ENCODE results near the gene SPSB3.

SPSB3 gene

GRCh38 chr16:1762196-1762878 is 20.0 kb downstream of the SPSB3 start:
- TF ChIP-seq, protein P1, sequence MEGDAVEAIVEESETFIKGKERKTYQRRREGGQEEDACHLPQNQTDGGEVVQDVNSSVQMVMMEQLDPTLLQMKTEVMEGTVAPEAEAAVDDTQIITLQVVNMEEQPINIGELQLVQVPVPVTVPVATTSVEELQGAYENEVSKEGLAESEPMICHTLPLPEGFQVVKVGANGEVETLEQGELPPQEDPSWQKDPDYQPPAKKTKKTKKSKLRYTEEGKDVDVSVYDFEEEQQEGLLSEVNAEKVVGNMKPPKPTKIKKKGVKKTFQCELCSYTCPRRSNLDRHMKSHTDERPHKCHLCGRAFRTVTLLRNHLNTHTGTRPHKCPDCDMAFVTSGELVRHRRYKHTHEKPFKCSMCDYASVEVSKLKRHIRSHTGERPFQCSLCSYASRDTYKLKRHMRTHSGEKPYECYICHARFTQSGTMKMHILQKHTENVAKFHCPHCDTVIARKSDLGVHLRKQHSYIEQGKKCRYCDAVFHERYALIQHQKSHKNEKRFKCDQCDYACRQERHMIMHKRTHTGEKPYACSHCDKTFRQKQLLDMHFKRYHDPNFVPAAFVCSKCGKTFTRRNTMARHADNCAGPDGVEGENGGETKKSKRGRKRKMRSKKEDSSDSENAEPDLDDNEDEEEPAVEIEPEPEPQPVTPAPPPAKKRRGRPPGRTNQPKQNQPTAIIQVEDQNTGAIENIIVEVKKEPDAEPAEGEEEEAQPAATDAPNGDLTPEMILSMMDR (conservative IDR thresholded peaks at IDR 0.05; ENCODE audit: low read depth), result no peak
- POLR2A ChIA-PET (ENCODE audit: low non-redundant PET), result no interaction called here
- CTCF ChIA-PET, result interaction anchor here (0.6 to 0.7 kb wide), 2 partner anchors 12 to 148 kb away, joined by 3 read pairs; no protein-coding TSS in a partner anchor

GRCh38 chr16:1761751-1762150 is 20.6 kb downstream of the SPSB3 start:
- ChIA-PET CTCF (no interaction called here), POLR2A (ENCODE audit: low non-redundant PET) (no interaction called here)

More at GRCh38 chr16:1762196-1762878, 20.0 kb downstream of the SPSB3 start:
- no peak overlapping the region; the same call in 1 of the 2 replicates for H3K27ac ChIP-seq
- no peak for DNase-seq (ENCODE audit: low spot score)

GRCh38 chr16:1760911-1761310 is 21.5 kb downstream of the SPSB3 start:
- ChIA-PET POLR2A (ENCODE audit: low non-redundant PET) (no interaction called here), CTCF (no interaction called here)
- TF ChIP-seq, protein P1 (conservative IDR thresholded peaks at IDR 0.05; ENCODE audit: low read depth), result no peak
- DNase-seq (ENCODE audit: low spot score), result no peak
- H3K27ac ChIP-seq, result peak overlapping the region; percentile 18; the same call in 1 of the 2 replicates

More at GRCh38 chr16:1761751-1762150, 20.6 kb downstream of the SPSB3 start:
- no peak for DNase-seq (ENCODE audit: low spot score)
- no peak overlapping the region for H3K27ac ChIP-seq
- TF ChIP-seq, protein P1 (conservative IDR thresholded peaks at IDR 0.05; ENCODE audit: low read depth), result no peak

- POLR2A ChIA-PET (ENCODE audit: low non-redundant PET), result no interaction called here
- CTCF ChIA-PET, result interaction anchor here (0.5 kb wide), 1 partner anchor 412 kb away, joined by 3 read pairs; no protein-coding TSS in a partner anchor
- DNase-seq (ENCODE audit: low spot score), result no peak
- TF ChIP-seq, protein P1 (conservative IDR thresholded peaks at IDR 0.05; ENCODE audit: low read depth), result no peak
- 0 out of 2 replicates have a peak overlapping the region, but pooled peaks have one; percentile 18 for H3K27ac ChIP-seq
These were observed 22.9 kb downstream of the SPSB3 start for GRCh38 chr16:1759511-1759910.

DNA sequence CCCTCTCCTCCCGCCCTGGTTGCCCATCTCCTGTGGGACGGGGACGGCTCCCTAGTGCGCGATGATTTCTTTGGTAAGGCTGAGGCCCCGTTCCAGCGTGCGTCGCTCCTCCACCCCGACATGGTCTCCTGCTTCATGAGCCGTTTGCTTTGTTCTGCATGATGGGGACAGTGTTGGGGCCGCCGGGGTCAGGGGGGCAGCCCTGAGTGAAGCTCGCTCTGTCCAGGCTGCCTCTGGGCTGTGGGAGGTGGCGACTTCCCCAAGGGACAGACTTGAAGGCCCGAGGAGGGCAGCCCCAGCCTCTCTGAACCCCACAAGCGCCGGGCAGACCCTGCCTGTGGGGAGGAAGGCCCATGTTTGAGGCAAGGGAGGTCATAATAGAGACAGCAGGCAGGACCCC is 23.4 kb downstream of the SPSB3 start:
- no peak for DNase-seq (ENCODE audit: low spot score)
- ChIA-PET POLR2A (ENCODE audit: low non-redundant PET) (no interaction called here), CTCF (interaction anchor here (0.6 kb wide), 1 partner anchor 437 kb away, joined by 3 read pairs; no protein-coding TSS in a partner anchor)
- TF ChIP-seq, protein P1 (conservative IDR thresholded peaks at IDR 0.05; ENCODE audit: low read depth), result no peak
- no peak overlapping the region for H3K27ac ChIP-seq

DNA sequence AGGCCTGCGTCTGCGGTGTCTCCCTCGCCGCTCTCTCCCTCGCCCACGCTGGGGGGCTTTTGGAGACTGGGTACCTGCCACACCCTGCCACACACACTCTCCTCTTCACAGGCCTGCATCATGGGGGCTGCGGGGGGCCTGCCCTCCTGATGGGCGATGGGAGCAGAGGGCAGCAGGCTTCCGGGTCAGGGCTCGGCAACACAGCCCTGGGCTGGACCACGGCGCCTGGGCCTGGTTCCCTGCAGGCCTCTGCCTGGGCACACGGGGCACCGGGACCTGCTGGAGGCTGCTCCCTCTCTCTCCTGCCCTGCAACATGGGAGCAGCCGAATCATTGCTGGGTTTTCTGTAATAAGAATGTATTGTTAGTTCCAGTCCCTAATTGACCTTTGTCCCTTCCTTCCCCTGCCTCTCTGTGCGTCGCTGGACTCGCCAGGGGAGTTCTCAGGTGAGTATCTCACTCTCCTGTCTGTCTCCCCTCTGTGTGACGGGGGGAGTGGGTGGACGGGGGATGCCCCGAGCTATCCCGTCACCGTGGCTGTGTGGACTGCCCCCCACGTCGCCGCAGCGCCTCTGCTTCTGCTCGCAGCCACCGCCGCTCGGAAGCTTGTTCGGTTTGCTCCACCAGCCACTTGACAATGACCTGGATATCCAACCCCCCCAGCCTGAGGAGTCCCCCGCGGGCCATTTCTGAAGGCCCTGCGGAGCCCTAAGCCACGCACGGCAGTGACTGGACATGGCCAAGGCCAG is 24.5 kb downstream of the SPSB3 start:
- H3K27ac ChIP-seq, result no peak overlapping the region
- no peak for DNase-seq (ENCODE audit: low spot score)
- ChIA-PET CTCF (no interaction called here), POLR2A (ENCODE audit: low non-redundant PET) (no interaction called here)
- TF ChIP-seq, protein P1 (conservative IDR thresholded peaks at IDR 0.05; ENCODE audit: low read depth), result no peak
